Right ventricle myocardium inferior (tissue), 1 donor: ENCODE results near the gene SOX5. TPM values are rescaled to one million over a fixed set of nuclear protein-coding genes. Genes with fewer than 3 reads are reported as not detected.
A peak's percentile ranks its signal among the peaks of the same experiment; 100 is the strongest.

ENCODE experiments used
- ATAC-seq: fragments of 200-7000 bp; cut with Tn5 transposase; one replicate; pipeline ENCODE4 v1.9.1; 2020; ENCODE audit warnings: mild to moderate bottlenecking, moderate library complexity
- DNase-seq: peaks from one replicate; pipeline ENCODE4 v3.0.0; 2021; ENCODE audit errors: missing footprints
- intact Hi-C: fragments of 100-400 bp; cut with DNase I; formaldehyde crosslinking; loops from one replicate; pipeline ENCODE4 v1.11.0; 2022
- total RNA-seq: library from RNA; stranded (reverse); fragmentation: NEBNext Ultra II Directional; extraction: Animal tissue kit (Norgen Biotek cat#: 25700); gene quantifications from one replicate; pipeline ENCODE4 v1.2.1, GENCODE V29; 2021
- donor health status: DM: no; HTN: yes; CAD: no; lungs with severe emphysema.

Gene SOX5
- total RNA-seq, 1 donor from 2014 or later: 3.2 TPM

DNA sequence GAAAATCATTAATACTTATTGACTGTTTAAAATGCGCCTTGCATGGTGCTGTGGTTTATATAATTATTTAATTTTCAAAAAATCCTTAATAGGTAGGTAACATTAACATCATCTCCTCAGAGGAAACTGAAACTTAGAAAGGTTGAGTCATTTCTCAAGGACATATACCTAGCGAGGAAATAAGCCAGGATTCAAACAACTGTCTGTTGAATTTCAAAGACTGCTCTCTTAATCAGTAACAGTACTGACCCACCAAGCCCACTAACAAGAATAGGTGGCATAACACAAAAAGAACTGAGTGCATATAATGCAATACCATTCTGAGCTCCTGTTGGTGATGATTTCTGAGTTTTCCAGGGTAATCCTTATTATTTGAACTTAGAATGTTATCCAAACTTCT, 174.3 kb downstream of the SOX5 start:
- no peak for ATAC-seq
- no peak for DNase-seq
- intact Hi-C loops: no loop called here

DNA sequence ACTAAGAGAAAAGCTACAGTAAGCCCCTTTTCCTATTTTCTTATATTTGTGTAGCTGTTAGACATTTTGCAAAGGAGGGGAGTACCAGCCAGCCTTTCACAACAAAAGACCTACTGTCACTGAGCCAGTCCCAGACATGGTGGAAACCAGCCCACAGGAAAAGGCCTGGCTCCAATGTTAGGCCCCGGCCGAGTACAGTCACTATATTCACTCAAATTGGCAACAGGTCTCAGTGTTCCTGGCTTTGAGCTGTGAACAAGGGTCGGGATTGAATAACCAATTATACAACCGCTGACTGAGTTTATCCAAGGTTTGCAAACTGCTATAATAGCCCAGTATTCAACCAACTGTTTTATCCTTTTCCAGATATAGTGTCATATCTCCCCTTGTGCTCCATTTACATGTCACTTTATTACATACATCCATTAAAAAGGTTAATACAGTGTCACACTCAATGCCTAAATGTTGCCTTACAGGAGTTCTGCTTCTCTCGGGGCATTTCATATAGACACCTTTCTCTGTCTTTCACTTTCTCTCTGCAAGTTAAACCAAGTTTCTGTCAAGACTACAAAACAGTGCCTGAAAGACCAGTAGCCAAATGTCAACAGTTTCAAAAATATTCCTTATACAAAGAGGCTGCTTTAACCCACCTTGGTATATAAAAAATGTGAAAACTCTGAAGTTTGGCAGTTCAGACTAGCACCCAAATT, 178.1 kb downstream of the SOX5 start:
- DNase-seq: peak; percentile 73
- intact Hi-C loops: no loop called here
- peak; percentile 99 for ATAC-seq

DNA sequence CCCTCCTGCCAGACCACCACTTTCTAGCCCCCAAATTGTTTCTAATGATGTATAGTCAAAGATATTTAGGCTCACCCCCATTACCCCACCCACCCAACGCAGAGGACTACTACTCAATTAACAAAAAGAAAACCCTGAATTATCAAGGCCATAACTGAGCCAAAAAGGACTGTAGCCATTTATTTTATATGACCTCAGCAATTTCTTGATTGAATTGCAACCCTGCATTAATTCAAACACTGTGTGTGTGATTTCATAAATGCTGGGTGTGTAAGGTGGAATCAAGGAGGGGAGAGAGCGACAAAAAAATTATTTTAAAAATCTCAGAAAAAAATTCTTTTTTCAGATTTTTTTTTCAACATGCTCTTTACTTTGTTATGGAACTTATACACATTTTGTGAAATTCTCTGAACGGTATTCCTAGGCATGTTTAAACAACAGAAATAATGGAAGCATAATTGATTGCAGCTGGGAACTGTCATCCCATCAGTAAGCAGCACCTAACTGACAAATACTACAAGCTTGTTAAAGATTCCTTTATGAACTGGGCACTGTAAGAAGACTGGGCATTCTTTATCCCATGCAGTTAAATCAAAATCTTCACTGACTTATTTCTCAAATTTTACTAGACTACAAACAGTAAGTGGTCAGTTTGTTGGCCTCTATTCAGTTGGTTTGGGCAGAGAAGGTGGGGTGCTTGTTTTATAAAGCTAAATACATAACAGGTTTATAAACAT, 179.1 kb downstream of the SOX5 start:
- ATAC-seq (no peak), DNase-seq (no peak)
- intact Hi-C loops: no loop called here

DNA sequence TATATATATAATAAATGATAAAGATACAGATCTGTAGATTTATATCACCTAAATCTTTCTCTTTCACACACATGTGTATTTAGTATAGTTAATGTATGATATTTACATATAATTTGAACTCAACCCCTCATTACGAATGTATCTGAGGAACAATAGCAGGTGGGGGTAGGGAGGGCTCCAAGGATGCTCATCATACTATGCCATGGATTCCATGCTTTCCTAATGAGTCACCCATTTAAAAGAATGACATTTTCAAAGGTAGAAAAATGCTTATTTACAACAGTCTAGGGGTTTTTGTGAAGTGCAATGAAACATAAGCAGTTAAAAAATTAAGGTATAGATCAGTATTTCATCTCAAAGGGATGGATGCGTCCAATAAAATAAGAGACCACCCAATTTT, 181.6 kb downstream of the SOX5 start:
- no peak for DNase-seq
- ATAC-seq: no peak
- intact Hi-C loops: no loop called here

DNA sequence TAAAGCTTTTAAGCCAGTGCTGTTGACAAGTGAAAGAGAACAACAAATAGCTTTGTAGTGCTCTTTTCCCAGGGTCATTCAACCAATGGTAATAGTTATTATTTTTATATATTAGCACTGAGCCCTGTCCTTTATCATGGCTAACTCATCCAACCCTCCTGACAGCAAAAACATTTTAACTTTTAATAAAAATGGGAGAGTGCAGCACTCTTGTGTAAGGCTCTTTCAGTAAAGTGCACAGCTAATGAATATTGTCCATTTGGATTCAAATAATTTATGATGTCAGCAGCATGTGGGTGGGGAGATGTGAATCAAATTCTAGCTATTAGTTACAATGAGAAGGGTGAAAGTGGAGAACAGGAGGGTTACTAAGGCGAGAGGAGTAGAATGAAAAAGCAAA, 185.7 kb downstream of the SOX5 start:
- intact Hi-C loops: no loop called here
- DNase-seq (no peak), ATAC-seq (no peak)

DNA sequence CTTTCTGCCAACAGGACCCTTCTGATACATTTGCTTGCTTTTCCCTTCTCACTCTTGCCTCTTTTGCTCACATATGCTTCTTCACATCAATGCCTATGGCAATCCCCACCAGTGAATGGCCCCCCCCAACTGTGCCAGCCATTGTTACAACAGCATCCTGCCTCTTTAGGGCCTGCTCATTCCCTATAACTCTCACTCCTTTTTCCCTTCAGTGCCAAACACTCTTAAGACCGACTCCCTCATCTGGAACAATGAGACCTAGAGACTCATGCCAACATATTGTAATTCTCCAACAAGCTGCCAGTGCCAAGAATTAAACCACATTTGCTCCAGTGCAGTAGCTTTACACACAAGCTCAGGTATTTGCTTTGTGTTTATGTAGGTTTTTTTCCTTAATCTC, 189.0 kb downstream of the SOX5 start:
- intact Hi-C loops: no loop called here
- no peak for ATAC-seq
- DNase-seq: no peak

DNA sequence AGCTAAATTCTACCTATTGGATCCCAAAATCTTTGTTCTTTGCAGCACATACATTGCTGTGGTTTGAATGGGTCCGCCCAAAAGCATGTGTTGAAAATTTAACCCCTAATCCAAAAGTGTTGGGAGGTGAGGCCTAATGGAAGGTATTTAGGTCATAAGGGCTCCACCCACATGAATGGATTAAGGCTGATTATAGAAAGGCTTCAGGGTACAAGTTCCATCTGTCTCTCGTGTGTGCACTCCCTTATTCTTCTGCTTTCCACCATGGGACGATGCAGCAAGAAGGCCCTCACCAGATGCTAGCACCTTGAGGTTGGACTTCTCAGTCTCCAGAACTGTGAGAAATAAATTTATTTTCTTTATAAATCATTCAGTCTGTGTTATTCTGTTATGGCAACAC, 190.9 kb downstream of the SOX5 start:
- DNase-seq (no peak), ATAC-seq (no peak)
- intact Hi-C loops: no loop called here

DNA sequence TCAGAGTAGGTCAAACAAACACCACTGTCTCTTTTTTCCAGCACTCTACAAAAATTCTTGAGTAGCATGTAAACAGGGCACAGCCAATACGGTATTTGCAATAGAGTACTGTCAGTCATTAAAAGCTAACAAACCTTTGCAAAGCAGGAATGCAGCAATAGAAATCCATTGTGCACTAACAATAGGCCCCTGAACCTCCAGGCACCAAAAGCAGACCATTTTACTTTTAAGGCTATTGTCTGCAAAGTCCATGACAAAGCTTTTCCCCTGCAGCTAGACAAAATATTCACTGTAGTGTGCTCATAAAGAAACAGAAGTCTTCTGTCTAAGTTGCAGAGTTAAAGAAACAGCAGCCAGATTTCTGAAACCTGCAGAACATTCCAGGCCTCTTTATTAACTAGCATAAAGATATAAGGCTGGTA, 191.9 kb downstream of the SOX5 start:
- intact Hi-C loops: no loop called here
- no peak for DNase-seq
- no peak for ATAC-seq

DNA sequence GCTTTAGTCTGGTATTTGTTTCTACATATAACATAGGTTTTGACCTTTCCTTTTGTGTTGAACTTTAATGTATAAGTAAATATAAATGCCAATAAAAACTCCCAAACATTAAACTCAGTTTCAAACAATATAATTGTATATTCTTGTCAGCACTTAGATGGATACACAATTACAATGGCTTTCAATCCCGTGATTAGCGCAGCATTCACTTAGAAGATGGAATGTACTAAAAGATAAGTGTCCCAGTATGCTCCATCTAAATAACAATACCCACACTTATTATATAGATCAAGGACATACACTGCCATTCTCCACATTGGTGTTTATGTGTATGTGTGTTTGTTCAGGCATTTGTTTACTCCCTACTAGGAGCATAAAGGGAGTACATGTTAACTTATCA, 193.1 kb downstream of the SOX5 start:
- no peak for DNase-seq
- ATAC-seq: no peak
- intact Hi-C loops: no loop called here

DNA sequence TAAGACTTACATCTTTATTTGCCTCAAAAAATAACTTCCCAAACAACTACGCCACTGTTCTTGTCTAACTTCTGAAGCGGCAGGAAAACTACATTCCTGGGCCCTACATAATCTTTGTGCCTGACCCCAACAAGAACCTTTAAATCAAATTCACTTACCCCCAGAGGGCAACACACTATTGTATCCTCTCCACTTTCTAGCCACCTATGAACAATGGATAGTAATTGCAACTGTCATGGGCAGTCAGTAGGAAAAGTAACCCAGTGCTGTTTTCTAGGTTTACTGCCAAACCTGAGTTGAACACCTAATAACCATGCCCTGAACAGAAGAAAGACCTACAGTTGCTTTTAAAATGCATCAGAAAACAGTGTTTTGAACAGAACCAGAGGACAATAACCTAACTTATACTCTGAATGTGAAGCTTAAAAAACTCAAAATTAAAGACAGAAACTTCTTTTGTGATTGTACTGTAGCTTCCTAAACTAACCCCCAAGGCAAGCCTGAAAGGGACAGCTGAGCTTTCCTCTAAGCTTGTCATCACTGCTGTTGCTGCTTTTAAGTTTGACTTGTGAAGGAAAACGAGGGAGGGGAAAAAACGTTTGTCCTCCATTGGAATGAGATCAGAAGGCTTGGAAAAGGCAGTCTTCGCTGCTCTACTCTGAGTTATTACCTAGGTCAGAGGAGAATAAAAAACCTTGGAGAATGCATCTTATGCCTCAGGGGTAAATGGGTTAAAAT, 195.7 kb downstream of the SOX5 start:
- intact Hi-C loops: no loop called here
- DNase-seq: no peak
- no peak for ATAC-seq

DNA sequence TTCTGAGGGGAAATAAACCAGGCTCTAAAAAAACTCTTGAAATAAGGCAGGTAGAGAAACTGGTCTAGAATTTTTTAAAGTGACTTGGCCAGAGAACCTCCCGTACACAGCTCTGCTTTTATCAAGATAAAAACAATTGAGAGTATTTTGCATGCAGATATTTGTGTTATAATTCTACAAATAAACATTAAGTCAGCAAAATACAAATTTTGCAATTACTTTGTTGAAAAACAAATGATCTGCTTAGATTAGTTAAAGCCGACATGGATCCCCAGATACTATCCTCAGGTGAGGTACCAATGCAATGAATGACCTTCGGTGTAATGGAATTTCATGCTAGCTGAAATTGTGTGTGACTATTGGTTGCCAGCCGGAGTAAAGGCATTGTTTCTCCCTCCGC, 197.2 kb downstream of the SOX5 start:
- intact Hi-C loops: no loop called here
- no peak for ATAC-seq
- no peak for DNase-seq

DNA sequence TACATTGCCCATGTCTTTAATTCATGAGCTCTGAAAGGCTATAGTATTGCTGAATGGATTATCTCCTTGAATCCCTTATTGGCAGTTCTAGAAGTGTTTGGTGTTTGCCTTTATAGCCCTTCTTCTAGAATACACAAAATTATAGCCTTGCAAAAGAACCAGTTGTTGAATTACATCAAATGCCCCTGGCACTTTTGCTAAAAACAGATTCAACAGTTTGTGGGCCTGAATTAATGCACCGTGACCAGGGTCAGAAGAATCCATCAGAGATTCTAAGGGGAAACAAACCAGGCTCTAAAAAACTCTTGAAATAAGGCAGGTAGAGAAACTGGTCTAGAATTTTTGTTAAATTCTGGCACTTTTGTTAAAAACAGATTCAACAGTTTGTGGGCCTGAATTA, 197.8 kb downstream of the SOX5 start:
- no peak for DNase-seq
- ATAC-seq: no peak
- intact Hi-C loops: no loop called here

DNA sequence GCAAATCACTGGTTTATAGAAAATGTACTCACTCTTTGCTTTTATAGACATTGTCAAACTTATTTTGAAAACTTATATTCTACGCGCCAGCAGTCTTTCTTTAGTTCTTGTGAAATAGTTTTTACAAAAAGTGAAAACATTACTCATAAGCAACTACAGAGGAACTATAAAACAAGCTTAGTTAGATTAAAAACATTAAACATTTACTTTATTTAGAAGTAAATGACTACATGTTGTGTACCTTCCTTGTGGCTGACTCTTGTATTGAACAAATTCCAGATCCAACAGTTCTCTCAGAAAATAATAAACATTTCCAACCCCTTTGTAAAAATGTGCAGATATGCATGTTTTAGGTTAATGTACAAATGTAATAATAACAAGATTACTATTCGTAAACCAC, 198.5 kb downstream of the SOX5 start:
- ATAC-seq: no peak
- no peak for DNase-seq
- intact Hi-C loops: no loop called here

DNA sequence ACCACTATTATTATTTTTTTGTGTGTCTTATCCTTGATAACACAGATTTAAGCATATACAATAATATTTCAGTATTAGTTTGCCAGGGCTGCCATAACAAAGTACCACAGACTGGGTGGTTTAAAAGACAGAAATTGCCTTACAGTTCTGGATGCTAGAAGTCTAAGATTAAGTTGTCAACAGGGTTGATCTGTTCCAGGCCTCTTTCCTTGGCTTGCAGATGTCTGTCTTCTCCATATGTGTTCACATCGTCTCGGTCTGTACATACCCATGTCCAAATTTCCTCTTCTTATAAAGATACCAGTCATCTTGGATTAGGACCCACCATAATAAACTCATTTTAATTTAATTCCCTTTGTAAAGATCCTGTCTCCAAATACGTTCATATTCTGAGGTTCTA, 204.8 kb downstream of the SOX5 start:
- DNase-seq (no peak), ATAC-seq (no peak)
- intact Hi-C loops: no loop called here

DNA sequence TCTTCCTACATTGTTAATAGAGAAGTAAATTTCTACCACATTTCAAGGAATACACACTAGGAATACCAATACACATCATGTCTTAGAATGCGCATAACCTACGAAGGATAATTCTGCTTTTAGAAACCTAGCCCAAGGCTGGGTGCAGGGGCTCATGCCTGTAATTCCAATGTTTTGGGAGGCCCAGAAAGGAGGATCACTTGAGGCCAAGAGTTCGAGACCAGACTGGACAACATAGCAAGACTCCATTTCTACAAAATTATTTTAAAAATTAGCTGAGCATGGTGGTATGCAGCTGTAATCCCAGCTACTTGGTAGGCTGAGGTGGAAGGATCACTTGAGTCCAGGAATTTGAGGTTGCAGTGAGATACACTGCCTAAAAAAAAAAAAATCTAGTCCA, 206.9 kb downstream of the SOX5 start:
- intact Hi-C loops: no loop called here
- ATAC-seq (no peak), DNase-seq (no peak)

DNA sequence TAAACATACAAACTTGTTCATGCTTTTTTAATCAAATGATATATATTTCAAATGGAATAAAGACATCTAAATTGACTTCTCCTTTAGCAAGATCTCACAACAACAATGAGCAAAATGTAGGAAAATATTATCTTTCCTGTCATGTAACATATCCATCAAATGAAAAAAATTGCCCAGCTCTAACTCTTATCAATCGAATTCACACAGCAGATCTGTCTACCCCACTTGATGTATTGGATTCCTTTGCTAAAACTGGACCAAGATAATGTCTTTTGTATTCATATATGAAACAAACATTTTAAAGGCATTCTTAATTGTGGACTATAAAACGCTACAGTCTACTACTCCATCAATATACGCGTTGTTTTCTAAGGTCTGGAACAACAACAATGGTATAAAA, 218.0 kb downstream of the SOX5 start:
- DNase-seq (no peak), ATAC-seq (no peak)
- intact Hi-C loops: no loop called here

DNA sequence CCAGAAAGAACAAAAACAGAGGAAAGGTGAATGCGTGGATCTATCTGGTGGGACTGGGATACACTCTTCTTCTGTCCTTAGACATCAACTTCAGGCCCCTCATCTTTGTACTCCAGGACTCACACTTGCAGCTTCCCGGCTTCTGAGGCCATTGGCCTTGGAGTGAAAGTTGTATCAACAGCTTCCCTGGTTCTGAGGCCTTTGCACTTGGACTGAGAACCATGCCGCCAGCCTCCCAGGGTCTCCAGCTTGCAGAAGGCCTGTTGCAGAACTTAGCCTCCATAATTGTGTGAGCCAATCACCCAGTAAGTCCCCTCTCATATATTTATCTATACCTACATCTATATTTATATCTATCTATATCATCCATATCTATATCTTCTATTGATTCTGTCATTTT, 218.4 kb downstream of the SOX5 start:
- intact Hi-C loops: no loop called here
- no peak for ATAC-seq
- DNase-seq: peak; percentile 37

DNA sequence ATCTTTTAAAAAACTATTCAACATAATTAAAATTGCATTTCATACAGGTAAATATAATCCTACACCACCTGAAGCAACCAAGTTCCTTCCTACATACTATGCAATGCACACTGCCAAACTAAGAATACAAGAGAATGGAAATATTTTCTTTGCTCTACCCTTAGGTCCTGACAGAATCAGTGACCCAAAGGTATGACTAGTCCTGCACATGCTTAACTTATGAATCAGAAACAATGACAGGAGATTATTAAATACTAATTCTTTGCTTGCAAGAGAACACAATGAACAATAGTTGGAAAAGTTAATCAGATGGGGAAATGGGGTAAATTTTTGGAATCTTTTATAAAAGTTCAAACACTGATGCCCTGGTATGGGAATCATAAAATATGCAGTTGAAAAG, 220.1 kb downstream of the SOX5 start:
- ATAC-seq (no peak), DNase-seq (no peak)
- intact Hi-C loops: no loop called here

DNA sequence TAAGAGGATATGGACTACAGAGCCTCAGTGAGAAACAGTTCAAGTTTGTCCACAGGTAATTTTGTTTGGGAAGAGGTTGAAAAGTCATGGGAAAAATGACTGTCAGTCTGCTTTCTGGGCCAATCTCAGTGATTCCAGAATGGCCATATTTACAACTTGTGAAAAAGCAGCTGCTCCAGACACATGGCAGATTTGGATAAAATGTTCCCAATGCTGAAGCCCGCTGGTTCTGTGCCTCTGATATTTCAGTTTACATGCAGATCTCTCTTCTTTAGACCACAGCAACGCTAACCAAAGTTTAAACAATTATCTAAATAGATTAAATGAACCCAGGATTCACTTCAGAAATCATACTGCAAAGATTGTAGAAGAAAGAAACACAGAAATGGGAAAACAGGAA, 222.8 kb downstream of the SOX5 start:
- no peak for ATAC-seq
- intact Hi-C loops: no loop called here
- no peak for DNase-seq

DNA sequence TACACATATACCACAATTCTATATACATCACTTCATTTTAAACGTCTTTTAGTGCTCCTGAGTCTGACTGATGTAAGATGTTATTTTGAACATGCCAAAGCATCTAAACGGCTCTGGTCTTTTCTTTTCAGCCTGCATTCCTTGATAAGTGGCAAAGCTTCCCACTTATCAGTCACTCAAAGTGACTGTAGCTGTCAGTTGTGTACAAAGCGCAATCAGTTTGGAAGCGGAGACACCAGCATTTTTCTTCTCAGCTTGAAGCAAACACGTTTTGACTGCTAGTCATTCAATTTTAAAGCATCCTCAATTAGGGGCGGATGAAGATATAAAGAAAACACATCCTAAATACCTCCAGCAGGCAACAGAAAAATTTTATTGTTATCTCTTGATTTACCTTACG, 226.8 kb downstream of the SOX5 start:
- intact Hi-C loops: no loop called here
- DNase-seq (no peak), ATAC-seq (no peak)
